Karpas-422 (cell line): ENCODE data around the gene LRCH4. TPM values are rescaled to one million over a fixed set of nuclear protein-coding genes. Genes with fewer than 3 reads are reported as not detected.

ENCODE experiments used
- DNase-seq: peaks from one replicate; pipeline ENCODE4 v3.0.0-alpha.2; 2015
- H2AFZ ChIP-seq: fragments of 200-600 bp; sonication (generic); 2 replicates; pipeline ENCODE4 v1.6.1; 2014; ENCODE audit warnings: antibody characterized with exemption, low read length, mixed read lengths
- H3K27ac ChIP-seq: fragments of 200-600 bp; sonication (generic); 2 replicates; pipeline ENCODE4 v1.5.1; 2014; ENCODE audit warnings: mild to moderate bottlenecking, low read length, moderate library complexity
- H3K27me3 ChIP-seq: fragments of 200-600 bp; sonication (generic); 2 replicates; pipeline ENCODE4 v1.6.1; 2014; ENCODE audit warnings: low read length, mixed read lengths
- H3K36me3 ChIP-seq: fragments of 200-600 bp; sonication (generic); 2 replicates; pipeline ENCODE4 v1.6.1; 2014; ENCODE audit warnings: low read length, mixed read lengths; ENCODE audit not compliant: insufficient read depth
- H3K4me1 ChIP-seq: fragments of 200-600 bp; sonication (generic); 2 replicates; pipeline ENCODE4 v1.6.1; 2014; ENCODE audit warnings: mild to moderate bottlenecking, low read length, mixed read lengths
- H3K4me2 ChIP-seq: fragments of 200-600 bp; sonication (generic); 2 replicates; pipeline ENCODE4 v1.6.1; 2014; ENCODE audit warnings: low read length, low read depth, mild to moderate bottlenecking; ENCODE audit not compliant: poor library complexity, severe bottlenecking
- H3K4me3 ChIP-seq: fragments of 200-600 bp; sonication (generic); 2 replicates; pipeline ENCODE4 v1.5.1; 2014; ENCODE audit warnings: mild to moderate bottlenecking, antibody characterized with exemption, low read length, mixed read lengths
- H3K79me2 ChIP-seq: fragments of 200-600 bp; sonication (generic); 2 replicates; pipeline ENCODE4 v1.6.1; 2014; ENCODE audit warnings: mild to moderate bottlenecking, low read length, mixed read lengths
- H3K9ac ChIP-seq: fragments of 200-600 bp; sonication (generic); 2 replicates; pipeline ENCODE4 v1.6.0; 2014; ENCODE audit warnings: low read length
- H3K9me2 ChIP-seq: fragments of 200-600 bp; sonication (generic), shearing (Covaris generic); replicated peaks from 2 replicates; pipeline ENCODE4 v1.6.0; 2014; ENCODE audit warnings: mild to moderate bottlenecking, low read length, moderate library complexity; ENCODE audit not compliant: insufficient read depth
- H3K9me3 ChIP-seq: fragments of 300-700, 200-600 bp; sonication (generic); 2 replicates; pipeline ENCODE4 v1.6.1; 2014; ENCODE audit warnings: low read length, mixed read lengths
- H4K20me1 ChIP-seq: fragments of 200-600 bp; sonication (generic); 2 replicates; pipeline ENCODE4 v1.6.1; 2014; ENCODE audit warnings: mild to moderate bottlenecking, antibody characterized with exemption, low read length, low read depth; ENCODE audit not compliant: insufficient read depth
- total RNA-seq: library from RNA; depleted of rRNA; stranded (reverse); fragments of >200 nt; shearing (Covaris generic); gene quantifications from 2 replicates; pipeline ENCODE4 v1.2.3, GENCODE V29; 2014; ENCODE audit warnings: low replicate concordance

The LRCH4 gene
- total RNA-seq, 1 experiment from 2014 or later, result 11.9 TPM

- Histone ChIP-seq H3K4me3 (no peak overlapping the region), H3K9ac (no peak overlapping the region), H3K9me3 (no peaks in the 10 kb centered on the region), H3K79me2 (no peaks in the 10 kb centered on the region), H3K27me3 (no peaks in the 10 kb centered on the region), H3K4me2 (no peak overlapping the region), H3K9me2 (no peaks in the 10 kb centered on the region), H4K20me1 (no peaks in the 10 kb centered on the region), H2AFZ (no peak overlapping the region), H3K27ac (no peak overlapping the region), H3K4me1 (peaks cover 9% of the 10 kb centered on the region), H3K36me3 (no peaks in the 10 kb centered on the region)
- no peak for DNase-seq
These were observed 10.7 kb downstream of the LRCH4 start for GRCh38 chr7:100575206-100575631.

- no peak overlapping the region for H3K4me2 ChIP-seq
- no peaks in the 10 kb centered on the region for H3K36me3 ChIP-seq
- H3K79me2 ChIP-seq, result no peaks in the 10 kb centered on the region
- H3K4me1 ChIP-seq, result peaks cover 16% of the 10 kb centered on the region
- H3K4me3 ChIP-seq, result no peak overlapping the region
- no peak overlapping the region for H3K27ac ChIP-seq
- H4K20me1 ChIP-seq, result no peaks in the 10 kb centered on the region
- no peak for DNase-seq
- H3K27me3 ChIP-seq, result no peaks in the 10 kb centered on the region
- no peaks in the 10 kb centered on the region for H3K9me2 ChIP-seq
- no peaks in the 10 kb centered on the region for H3K9me3 ChIP-seq
- H2AFZ ChIP-seq, result no peak overlapping the region
- H3K9ac ChIP-seq, result no peak overlapping the region
These were observed 11.3 kb downstream of the LRCH4 start for GRCh38 chr7:100574362-100575205.

GRCh38 chr7:100573691-100574361 lies 12.1 kb downstream of the LRCH4 start, which contains the start of gene SAP25:
Gene SAP25 (minus strand): TSS chr7:100573900. CDS start chr7:100573742, 158 bp downstream.
- Histone ChIP-seq H3K9me3 (no peaks in the 10 kb centered on the region), H3K4me2 (no peak within 1 kb of the TSS), H3K27ac (no peak within 1 kb of the TSS), H3K9me2 (no peaks in the 10 kb centered on the region), H2AFZ (no peak within 1 kb of the TSS), H3K4me1 (peaks cover 18% of the 10 kb centered on the region), H4K20me1 (no peaks in the 10 kb centered on the region), H3K4me3 (no peak within 1 kb of the TSS), H3K9ac (no peak within 1 kb of the TSS), H3K79me2 (no peaks in the 10 kb centered on the region), H3K36me3 (no peaks in the 10 kb centered on the region), H3K27me3 (no peaks in the 10 kb centered on the region)
- DNase-seq, result no peak

GRCh38 chr7:100572949-100573675 lies 12.8 kb downstream of the LRCH4 start:
- Histone ChIP-seq H3K4me2 (no peak overlapping the region), H3K9me2 (no peaks in the 10 kb centered on the region), H3K9ac (no peak overlapping the region), H3K36me3 (no peaks in the 10 kb centered on the region), H3K79me2 (no peaks in the 10 kb centered on the region), H4K20me1 (no peaks in the 10 kb centered on the region), H3K27me3 (no peaks in the 10 kb centered on the region), H3K4me1 (peaks cover 22% of the 10 kb centered on the region), H3K9me3 (no peaks in the 10 kb centered on the region), H3K4me3 (no peak overlapping the region), H2AFZ (no peak overlapping the region), H3K27ac (no peak overlapping the region)
- no peak for DNase-seq

- Histone ChIP-seq H3K9ac (no peak overlapping the region), H3K27me3 (no peaks in the 10 kb centered on the region), H3K9me2 (no peaks in the 10 kb centered on the region), H3K4me1 (peaks cover 29% of the 10 kb centered on the region), H3K27ac (no peak overlapping the region), H3K79me2 (no peaks in the 10 kb centered on the region), H3K36me3 (no peaks in the 10 kb centered on the region), H3K4me3 (no peak overlapping the region), H2AFZ (no peak overlapping the region), H3K4me2 (no peak overlapping the region), H3K9me3 (no peaks in the 10 kb centered on the region), H4K20me1 (no peaks in the 10 kb centered on the region)
- no peak for DNase-seq
These were observed 13.5 kb downstream of the LRCH4 start for GRCh38 chr7:100572281-100572948.

- Histone ChIP-seq H3K4me3 (no peak overlapping the region), H3K9me3 (no peaks in the 10 kb centered on the region), H3K4me2 (no peak overlapping the region), H3K27me3 (no peaks in the 10 kb centered on the region), H4K20me1 (no peaks in the 10 kb centered on the region), H2AFZ (no peak overlapping the region), H3K27ac (no peak overlapping the region), H3K9ac (no peak overlapping the region), H3K4me1 (peaks cover 34% of the 10 kb centered on the region), H3K36me3 (no peaks in the 10 kb centered on the region), H3K9me2 (no peaks in the 10 kb centered on the region), H3K79me2 (no peaks in the 10 kb centered on the region)
- DNase-seq, result no peak
These were observed 14.2 kb downstream of the LRCH4 start for GRCh38 chr7:100571829-100572116.

- no peaks in the 10 kb centered on the region for H4K20me1 ChIP-seq
- no peak overlapping the region for H3K4me3 ChIP-seq
- no peaks in the 10 kb centered on the region for H3K27me3 ChIP-seq
- no peaks in the 10 kb centered on the region for H3K36me3 ChIP-seq
- no peaks in the 10 kb centered on the region for H3K79me2 ChIP-seq
- no peak overlapping the region for H3K4me2 ChIP-seq
- H3K9me3 ChIP-seq, result no peaks in the 10 kb centered on the region
- H3K27ac ChIP-seq, result no peak overlapping the region
- H2AFZ ChIP-seq, result no peak overlapping the region
- DNase-seq, result no peak
- H3K9me2 ChIP-seq, result no peaks in the 10 kb centered on the region
- no peak overlapping the region for H3K9ac ChIP-seq
- H3K4me1 ChIP-seq, result peaks cover 34% of the 10 kb centered on the region
These were observed 14.7 kb downstream of the LRCH4 start for GRCh38 chr7:100570954-100571828.
